WERI-Rb-1 (cell line): ENCODE results near the gene CDC45.

Experiments
- DNase-seq: peaks from one replicate; pipeline ENCODE4 v3.0.0-alpha.2; 2020
- H3K27ac ChIP-seq: fragments of 250-450 bp; sonication (Bioruptor Pico); 2 replicates; pipeline ENCODE4 v1.5.1; 2020; ENCODE audit warnings: mild to moderate bottlenecking, moderate library complexity
- H3K27me3 ChIP-seq: fragments of 250-450 bp; sonication (Bioruptor Pico); 2 replicates; pipeline ENCODE4 v1.5.1; 2021; ENCODE audit warnings: mild to moderate bottlenecking, low read depth, moderate library complexity; ENCODE audit not compliant: insufficient read depth, severe bottlenecking
- H3K36me3 ChIP-seq: fragments of 250-450 bp; sonication (Bioruptor Pico); 2 replicates; pipeline ENCODE4 v1.5.1; 2020; ENCODE audit warnings: mild to moderate bottlenecking, moderate library complexity
- H3K4me3 ChIP-seq: 2 replicates; pipeline ENCODE4 v1.5.1; 2011; ENCODE audit warnings: low read depth, mild to moderate bottlenecking, control low read depth, low read length
- H3K9me3 ChIP-seq: fragments of 250-450 bp; sonication (Bioruptor Pico); 2 replicates; pipeline ENCODE4 v1.5.1; 2021; ENCODE audit warnings: mild to moderate bottlenecking, moderate library complexity; ENCODE audit not compliant: severe bottlenecking
- CTCF ChIP-seq: IDR thresholded peaks from 2 replicates; pipeline ENCODE4 v1.5.1; 2011; ENCODE audit warnings: low read depth, mild to moderate bottlenecking, control low read depth, inconsistent platforms, low read length

The CDC45 gene

GRCh38 chr22:19482297-19482696 is 2.6 kb downstream of the CDC45 start:
- no peak overlapping the region for H3K27ac ChIP-seq
- H3K4me3 ChIP-seq, result no peak overlapping the region
- TF ChIP-seq CTCF, result no peak
- H3K27me3 ChIP-seq, result no peaks in the 10 kb centered on the region
- DNase-seq, result no peak
- H3K9me3 ChIP-seq, result no peaks in the 10 kb centered on the region
- peaks cover 62% of the 10 kb centered on the region for H3K36me3 ChIP-seq

GRCh38 chr22:19483481-19484244 is 3.9 kb downstream of the CDC45 start:
- no peak for TF ChIP-seq CTCF
- Histone ChIP-seq H3K9me3 (no peaks in the 10 kb centered on the region), H3K4me3 (no peak overlapping the region), H3K27me3 (no peaks in the 10 kb centered on the region), H3K36me3 (peaks cover 73% of the 10 kb centered on the region), H3K27ac (no peak overlapping the region)
- DNase-seq, result no peak

- no peak overlapping the region for H3K4me3 ChIP-seq
- H3K27me3 ChIP-seq, result no peaks in the 10 kb centered on the region
- TF ChIP-seq CTCF, result no peak
- H3K36me3 ChIP-seq, result peaks cover 78% of the 10 kb centered on the region
- DNase-seq, result no peak
- no peak overlapping the region for H3K27ac ChIP-seq
- H3K9me3 ChIP-seq, result no peaks in the 10 kb centered on the region
These were observed 8.6 kb downstream of the CDC45 start for GRCh38 chr22:19488285-19488684.

DNA sequence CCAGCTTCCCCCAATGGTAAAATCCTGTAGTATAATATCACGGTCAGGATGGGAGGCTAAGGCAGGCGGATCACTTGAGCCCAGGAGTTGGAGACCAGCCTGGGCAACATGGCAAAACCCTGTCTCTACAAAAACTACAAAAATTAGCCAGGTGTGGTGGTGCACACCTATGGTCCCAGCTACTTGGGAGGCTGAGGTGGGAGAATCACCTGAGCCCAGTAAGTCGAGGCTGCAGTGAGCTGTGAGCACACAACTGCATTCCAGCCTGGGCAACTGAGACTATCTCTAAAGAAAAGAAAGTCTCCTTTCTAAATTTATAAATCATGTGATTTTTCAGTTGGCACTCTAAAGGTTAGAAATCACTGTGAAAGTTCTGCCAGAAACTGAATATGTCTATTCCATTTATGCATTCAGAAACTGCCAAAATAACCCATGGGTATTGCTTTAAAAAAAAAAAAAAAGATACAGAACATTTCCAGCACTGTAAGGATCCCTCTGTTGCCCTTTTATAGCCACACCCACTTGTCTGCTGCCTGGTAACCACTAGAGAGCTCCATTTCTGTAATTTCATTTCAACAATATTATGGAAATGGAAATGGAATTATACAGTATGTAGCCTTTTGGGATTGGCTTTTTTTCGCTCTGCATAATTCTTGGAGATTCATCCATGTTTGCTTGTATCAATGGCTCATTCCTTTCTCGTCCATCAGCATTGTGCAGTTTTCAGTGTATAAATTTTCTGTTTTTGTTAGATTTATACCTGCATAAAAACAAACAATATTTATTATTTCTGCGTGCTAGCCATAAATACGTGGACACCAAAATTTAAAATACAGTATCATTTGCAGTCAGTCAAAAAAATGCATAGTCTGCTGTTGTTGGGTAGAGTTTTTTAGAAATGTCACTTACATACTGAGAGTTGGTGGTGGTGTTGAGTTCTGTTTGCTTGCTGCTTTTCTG is 9.4 kb downstream of the CDC45 start:
- no peak for TF ChIP-seq CTCF
- no peak overlapping the region for H3K27ac ChIP-seq
- no peak for DNase-seq
- H3K36me3 ChIP-seq, result peaks cover 75% of the 10 kb centered on the region
- no peaks in the 10 kb centered on the region for H3K9me3 ChIP-seq
- no peaks in the 10 kb centered on the region for H3K27me3 ChIP-seq
- H3K4me3 ChIP-seq, result no peak overlapping the region

GRCh38 chr22:19490628-19491230 is 11.0 kb downstream of the CDC45 start:
- no peak for TF ChIP-seq CTCF
- no peak for DNase-seq
- Histone ChIP-seq H3K4me3 (no peak overlapping the region), H3K27ac (no peak overlapping the region), H3K36me3 (peaks cover 75% of the 10 kb centered on the region), H3K9me3 (no peaks in the 10 kb centered on the region), H3K27me3 (no peaks in the 10 kb centered on the region)
